ENCODE measurements around the gene C22orf31.
"Not testable (repeated sequence)": the region's sequence is repeated elsewhere in the genome, so short reads cannot be mapped to it uniquely, and the experiment has no call there.

The C22orf31 gene

DNA sequence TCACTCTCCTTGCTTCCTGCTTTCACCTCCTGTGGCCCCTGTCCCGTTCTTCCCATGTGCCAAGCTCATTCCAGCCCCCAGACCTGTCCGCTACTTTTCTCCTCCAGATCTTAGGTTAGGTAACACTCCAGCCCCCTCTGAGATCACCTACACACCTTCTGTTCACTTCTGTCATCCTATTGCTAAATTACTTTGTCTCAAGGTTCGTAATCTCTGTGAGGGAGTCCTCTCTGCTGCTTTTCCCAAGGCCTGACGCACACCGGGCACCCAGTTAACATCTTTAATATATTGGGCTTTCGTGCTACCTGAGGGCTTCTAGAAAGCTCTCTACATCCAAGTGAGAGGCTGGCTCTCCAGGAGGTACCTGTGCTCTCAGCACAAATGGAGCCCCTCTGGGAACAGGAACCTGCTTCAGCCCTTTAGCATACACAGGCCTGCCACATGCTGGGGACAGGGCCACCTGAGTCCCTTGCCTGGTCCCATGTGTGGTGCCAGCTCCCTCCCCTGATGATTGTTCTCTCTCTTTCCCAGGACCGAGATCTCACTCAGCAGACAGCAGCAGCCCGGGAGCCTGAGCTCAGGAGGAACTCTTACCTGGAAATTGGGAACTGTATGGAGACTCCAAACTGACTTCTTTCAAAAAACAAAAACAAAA, 8.5 kb downstream of the C22orf31 start:
- no peak for DNase-seq

DNA sequence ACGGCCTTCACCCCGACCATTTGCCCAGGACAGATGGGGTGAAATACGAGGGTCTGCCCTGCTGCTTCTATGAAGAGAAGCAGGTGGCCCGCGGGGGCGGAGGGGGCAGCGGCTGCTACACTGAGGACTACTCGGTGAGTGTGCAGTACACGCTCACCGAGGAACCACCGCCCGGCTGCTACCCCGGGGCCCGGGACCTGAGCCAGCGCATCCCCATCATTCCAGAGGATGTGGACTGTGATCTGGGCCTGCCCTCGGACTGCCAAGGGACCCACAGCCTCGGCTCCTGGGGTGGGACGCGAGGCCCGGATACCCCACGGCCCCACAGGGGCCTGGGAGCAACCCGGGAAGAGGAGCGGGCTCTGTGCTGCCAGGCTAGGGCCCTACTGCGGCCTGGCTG, 11.2 kb downstream of the C22orf31 start:
- no peak for DNase-seq

DNA sequence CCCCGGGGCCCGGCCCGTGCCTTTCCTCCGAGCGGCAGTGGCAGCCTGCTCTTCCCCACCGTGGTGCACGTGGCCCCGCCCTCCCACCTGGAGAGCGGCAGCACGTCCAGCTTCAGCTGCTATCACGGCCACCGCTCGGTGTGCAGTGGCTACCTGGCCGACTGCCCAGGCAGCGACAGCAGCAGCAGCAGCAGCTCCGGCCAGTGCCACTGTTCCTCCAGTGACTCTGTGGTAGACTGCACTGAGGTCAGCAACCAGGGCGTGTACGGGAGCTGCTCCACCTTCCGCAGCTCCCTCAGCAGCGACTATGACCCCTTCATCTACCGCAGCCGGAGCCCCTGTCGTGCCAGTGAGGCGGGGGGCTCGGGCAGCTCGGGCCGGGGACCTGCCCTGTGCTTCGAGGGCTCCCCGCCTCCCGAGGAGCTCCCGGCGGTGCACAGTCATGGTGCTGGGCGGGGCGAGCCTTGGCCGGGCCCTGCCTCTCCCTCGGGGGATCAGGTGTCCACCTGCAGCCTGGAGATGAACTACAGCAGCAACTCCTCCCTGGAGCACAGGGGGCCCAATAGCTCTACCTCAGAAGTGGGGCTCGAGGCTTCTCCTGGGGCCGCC, 11.9 kb downstream of the C22orf31 start:
- DNase-seq: no peak

DNA sequence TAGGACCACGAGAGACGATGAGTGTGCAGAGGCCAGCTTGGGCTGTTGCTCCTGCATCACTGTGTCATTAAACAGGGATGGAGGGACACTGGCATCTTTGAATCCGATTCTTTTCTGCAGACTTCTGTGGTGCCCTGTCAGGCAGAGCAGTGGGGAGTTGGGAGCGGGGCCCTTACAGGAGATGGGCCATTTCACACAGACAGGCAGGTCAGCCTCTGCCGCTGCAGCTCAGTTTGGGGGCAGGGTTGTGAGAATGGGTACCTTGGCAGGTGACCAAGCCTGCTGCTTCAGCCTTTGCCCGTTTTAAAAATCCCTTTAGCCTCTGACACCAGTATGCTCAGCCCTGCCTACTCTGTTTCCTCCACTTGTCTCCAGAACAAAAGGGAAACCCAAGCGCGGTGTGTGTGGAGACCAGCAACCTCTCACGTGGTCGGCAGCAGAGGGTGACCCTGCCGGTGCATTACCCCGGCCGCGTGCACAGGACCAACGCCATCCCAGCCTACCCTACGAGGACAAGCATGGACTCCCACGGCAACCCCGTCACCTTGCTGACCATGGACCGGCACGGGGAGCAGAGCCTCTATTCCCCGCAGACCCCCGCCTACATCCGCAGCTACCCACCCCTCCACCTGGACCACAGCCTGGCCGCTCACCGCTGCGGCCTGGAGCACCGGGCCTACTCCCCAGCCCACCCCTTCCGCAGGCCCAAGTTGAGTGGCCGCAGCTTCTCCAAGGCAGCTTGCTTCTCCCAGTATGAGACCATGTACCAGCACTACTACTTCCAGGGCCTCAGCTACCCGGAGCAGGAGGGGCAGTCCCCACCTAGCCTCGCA, 12.6 kb downstream of the C22orf31 start:
- no peak for DNase-seq

DNA sequence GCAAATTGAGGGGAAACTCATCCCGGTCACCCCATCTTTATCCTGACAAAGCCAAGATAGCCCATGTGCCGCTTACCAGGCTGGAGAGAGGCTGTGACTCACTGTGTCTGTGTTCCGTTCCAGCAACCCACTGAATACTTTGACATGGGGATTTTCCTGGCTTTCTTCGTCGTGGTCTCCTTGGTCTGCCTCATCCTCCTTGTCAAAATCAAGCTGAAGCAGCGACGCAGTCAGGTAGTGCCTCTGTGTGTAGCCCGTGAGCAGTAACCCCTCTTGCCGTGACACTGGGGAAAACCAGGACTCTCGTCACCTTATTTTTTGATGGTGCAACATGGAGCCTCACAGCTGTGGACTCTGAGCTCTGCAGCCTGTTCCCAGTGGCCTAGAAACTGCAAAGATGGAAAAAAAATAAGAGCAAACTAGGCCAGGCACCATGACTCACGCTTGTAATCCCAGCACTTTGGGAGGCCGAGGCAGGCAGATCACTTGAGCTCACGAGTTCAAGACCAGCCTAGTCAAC, 16.9 kb downstream of the C22orf31 start:
- DNase-seq: no peak

DNA sequence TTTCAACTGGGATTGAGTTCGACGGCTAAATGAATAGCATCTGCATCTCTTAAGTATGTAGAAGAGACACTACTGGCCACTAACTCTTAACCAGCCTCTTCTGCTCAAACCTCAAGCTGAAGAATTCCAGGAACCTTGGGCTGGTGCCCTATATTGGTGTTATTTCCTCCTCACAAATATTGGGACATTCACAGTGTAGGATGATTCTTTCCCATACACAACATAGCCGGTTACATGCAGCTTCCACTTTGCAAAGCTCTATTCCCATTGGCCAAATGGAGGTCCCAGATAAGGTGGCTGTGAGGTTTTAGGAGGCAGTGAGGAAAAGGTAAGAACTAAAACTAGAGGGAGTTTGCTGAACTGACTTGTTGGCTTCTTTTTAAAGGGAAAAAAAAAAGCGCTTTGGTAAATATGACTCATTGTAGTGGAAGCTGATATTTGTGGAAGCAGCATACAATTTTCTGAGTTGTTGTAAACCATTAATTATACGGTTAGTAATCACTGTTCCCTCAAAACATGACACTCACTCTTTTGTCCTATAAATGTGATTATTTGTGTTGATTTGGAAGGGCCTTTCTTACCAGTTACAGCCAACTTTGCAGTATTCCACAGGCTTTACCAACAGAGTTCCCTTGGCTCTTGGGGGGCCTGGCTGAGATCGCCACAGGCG, 17.6 kb downstream of the C22orf31 start:
- no peak for DNase-seq

DNA sequence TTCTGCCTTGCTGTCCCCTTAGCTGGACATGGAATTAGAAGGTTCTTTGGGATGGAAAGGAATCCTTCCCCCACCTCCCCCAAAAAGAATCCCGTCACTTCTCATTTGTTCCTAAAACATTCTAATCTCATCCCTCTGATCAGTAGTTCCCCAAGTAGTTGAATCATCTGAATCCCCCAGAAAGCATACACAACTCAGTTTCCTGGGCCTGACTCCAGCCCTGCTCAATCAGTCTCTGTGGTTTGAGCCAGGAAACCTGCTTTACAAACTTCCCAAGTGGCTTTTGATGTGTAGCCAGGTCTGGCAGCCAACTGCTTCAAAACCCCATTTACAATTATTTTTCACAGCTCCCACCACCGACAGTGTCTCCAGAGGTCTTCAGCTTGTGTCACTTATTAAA, 20.2 kb downstream of the C22orf31 start:
- DNase-seq: no peak

DNA sequence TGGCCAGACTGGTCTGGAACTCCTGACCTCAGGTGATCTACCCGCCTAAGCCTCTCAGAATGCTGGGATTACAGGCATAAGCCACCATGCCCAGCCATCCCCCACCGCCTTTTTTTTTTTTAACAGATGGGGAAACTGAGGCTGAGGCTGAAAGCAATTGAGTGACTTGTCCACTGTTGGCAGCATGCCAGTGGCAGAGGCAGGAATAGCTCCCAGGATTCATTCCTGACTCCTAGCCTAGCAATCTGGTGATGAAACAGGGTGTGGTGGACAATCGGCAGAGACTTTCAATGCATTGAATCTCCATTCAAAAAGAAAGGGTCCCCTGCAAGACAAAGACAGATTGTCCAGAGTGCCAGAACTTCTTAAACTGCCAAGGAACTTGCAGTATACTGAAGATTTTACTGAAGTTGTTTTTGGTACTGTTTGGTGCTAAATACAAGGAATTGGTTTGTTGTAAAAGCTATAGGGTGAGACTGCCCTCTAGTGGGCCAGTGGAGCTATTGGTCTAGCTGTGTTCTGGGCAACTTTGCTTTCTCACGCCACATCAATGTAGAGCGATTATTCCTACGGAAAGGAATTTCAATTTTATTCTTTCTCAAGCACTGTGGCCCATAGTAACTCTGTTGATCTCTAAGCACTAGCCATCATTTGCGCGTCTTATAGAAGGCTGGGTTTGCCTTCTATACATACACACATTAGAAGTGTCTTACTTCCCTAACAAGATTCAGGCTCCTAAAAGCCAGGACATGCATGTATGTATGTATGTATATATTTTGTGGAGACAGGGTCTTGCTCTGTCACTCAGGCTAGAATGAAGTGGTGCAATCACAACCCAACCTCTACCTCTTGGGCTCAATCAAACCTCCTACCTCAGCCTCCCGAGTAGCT, 21.0 kb downstream of the C22orf31 start:
- DNase-seq: peak; percentile 29

DNA sequence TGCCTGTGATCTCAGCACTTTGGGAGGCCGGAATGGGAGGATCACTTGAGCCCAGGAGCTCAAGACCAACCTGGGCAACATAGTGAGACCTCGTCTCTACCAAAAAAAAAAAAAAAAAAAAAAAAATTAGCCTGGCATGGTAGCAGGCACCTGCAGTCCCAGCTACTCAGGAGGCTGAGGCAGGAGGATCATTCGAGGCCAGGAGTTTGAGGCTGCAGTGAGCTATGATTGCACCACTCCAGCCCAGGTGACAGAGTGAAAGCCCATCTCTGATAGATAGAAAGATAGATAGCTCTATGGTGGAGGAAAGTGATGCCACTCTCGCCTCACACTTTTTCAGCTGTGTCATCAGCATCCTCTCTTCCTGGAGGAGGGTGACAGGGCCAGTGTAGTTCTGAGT, 21.9 kb downstream of the C22orf31 start:
- DNase-seq: not testable (repeated sequence)

DNA sequence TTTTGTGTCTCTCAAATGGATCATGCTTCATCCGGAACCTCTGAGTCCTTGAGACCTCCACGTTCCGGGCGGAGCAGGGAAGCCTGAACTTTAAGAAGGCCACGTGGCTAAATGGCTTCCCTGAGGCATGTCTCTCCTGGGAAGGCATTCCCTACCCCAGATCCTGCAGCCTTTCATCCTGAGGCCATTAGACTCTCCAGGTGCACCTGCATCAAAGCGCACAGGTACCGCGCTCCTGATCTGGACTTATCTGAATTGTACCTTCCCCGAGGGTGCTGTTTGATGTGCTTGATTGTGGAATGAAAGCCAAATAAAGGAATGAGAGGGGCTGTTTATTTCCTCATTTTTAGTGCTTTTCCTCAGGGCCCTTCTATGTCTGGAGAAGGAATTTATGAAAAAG, 22.5 kb downstream of the C22orf31 start:
- no peak for DNase-seq

DNA sequence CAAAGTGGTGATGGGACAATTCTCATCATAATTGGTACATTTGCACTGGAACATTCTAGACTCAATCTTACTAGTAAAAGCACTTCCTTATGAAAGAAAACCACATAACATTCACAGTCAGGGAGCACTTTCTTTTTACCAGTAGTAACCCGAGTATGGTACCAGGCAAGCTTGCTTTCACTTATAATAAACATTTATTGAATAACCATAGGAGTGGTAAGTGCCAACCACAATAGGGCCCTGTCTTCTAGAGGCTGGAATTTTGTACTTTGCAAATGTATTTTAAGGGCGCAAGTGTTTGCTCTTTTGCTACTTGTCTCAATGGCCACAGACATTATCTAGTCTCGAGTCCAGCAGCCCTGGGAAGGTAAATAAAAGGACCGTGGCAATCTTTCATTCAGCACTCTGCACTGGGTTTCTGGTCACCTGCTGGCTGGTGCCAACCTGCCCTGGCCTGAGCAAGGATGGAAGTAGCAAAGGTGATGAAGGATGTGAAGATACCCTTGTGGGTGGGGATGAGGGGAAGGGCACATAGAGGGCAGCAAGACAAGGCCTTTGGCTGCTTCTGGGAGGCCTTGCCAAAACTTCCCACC, 24.2 kb downstream of the C22orf31 start:
- no peak for DNase-seq

DNA sequence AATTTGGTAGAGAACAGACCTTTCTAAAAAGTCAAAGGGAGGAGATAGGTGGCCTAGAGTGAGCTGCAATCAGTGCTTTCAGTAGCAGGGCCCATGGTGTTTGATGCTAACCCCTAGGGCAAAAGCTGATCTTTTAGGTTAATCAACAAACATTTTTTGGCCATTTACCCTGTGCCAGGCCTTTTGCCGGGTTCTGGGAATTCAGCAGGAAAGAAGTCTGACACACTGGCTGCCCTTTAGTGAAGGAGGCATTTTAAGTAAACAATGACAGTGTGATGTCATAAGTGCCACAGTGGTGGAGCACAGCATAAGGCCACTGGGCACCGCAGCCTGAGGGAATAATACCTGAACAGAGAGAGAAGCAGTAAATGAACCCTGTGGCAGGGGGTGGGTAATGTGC, 29.0 kb downstream of the C22orf31 start:
- DNase-seq: no peak

DNA sequence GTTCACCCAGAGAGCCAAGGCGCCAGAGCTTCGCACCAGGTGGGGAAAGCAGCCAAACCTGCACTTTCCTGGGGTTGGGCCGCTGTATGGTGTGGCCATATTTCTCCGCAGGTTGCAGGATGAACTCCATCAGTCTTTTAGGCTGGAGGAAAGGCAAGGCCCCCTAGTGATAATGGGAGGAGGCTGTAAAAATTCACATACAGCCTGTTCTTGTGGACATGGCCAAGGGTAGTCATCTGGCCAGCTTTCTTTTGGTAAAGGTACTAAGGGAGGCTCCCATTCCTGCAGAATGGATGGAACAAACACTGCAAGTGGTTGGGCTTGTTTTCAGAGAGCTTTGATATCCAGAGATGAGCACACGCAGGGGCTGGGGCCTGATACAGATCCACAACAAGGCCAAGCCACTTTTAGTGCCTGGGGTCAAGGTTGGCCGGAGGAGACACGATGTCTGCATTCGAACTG, 29.6 kb downstream of the C22orf31 start:
- peak; percentile 36 for DNase-seq

DNA sequence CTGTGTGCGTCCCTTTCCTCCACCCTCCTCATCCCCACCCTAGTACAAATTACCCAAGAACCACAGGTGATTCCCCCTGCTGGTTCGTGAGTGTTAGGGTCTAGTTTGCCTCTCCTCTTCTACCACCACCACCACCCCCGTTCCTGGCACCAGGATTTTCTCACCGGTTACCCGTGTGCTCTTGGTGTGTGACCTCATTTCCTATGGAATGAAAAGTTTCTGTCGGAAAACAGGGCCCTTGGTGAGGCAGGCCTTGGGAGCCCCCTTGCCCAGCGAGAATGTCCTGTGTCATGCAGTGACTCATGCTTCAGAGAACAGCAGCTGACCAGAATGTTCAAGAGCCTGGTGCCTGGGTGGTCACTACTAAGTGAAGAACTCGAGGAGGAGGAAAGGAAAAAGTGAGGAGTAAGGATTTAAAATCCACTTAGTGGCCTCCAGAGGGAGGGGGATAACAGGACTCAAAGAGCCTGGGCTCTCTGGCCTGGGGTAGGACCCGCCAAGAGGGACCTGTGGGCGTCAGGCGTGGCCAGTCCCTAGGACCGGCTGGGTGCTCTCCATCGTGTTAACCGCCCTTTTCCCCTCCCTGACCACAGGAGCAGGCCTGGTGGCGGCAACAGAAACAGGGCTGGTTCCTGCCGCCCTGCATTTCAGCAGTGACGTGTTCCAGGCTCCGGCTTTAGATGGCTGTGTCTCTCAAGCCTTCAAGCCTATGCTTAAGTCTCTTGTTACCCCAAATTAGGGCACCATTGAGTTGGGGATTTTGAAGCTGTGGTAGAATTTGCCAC, 30.2 kb downstream of the C22orf31 start:
- DNase-seq: peak; percentile 61

DNA sequence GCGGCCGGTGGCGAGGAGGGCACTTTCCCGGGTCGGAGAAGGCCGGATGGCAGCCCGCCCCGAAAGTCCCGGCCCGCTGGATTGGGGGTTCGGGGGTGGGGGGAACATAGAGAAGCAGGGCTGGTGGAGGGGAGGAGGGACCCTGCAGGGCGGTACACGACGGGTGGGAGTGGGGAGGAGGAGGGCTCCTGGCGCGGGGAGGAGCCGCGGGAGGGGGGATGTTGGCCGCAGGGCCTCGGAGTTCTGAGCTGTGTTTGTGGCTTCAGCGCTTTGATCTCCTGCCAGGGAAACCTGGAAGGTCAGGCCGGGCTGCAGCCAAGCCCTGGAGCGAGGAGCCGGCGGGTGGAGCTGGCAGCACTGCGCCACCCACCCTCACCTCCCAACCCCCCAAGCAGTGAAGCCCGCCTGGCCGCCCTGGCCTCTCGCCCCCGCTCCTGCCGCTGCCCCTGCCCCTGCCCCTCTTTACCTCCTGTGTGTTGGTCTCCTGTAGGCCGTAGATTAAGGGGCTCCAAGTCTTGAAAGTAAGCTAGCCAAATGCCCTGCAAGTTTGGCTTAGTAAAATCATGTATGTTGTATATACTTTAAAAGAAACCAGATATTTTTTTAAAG, 30.9 kb downstream of the C22orf31 start:
- DNase-seq: peak; percentile 43

DNA sequence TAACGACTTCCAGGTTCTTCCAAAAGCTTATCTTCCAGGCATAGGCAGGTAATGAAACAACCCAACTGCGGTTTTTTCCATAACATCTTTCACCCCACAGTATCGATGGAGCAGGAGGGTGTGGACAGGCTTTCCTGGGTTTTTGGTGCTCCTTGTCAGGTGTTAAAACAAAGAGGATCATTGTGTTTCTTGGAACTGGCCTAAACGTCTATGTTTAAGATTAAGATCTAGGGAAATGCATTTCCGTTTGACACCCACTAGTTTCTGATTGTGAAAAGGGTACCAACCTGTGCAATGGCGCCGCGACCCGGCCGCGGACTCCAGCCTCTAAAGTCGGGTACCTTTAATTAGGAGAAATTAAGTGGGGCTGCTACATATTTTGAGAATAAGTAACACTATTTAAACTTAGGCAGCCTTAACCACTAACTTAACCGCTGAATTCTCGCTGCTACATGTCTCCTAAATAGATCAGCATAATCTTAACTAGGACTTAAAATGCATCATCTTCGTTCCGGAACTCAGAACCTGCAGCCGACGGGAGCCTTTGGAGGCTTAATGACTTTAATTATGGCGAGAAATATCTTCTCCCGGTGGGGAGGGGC, 31.5 kb downstream of the C22orf31 start:
- no peak for DNase-seq

DNA sequence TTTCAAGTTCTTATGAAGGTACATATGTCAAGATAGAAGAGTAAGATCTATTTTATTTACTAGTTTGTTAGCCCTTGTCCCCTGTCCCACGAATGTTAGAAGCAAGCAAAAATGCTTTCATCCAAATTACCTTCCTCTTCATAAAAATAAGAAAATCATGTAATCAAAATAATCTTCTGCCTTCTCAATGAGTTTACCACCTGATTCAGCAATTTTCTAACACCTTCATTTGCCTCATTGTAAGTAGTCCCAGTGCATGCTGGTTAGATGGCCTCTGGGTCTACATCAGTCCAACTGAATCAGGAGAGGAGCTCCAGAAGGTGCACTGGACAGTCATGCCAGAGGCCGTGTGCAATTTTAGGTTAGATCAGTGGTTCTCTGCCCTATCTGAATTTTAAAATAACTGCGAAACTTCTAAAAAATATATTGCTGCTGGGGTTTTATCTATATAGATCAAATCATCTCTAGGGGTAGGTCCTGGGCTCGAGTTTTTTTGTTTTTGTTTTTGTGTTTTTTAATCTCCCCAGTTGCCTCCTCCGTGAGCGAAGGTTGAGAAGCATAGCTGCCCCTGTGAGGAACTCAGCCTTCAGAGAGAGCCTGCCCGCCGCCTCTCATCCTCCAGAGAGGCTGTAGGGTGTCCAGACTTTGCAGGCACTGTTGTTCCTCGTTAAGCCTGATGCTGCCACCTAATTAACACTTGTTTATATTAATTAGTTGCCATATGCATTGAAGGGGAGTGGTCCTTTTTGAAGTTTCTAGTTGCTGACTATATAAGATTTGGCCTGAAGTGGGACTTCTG, 32.2 kb downstream of the C22orf31 start:
- no peak for DNase-seq

DNA sequence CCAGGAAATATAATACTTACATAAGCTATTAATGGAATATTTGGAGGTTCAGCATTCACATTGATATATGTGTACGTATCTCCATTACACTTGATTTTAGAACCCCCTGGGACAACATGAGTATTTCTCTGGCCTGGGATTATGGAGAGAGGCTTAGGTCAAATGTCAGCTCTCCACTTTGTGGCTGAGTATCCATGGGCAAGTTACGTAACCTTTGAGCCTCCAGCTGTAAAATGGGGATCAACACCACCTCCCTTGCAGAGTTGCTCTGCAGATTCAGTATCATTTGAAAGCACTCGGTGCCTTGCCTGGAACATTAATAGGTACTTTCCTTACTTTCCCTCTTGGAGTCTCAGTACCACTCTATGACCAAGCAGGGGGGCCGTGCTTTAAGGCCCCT, 33.2 kb downstream of the C22orf31 start:
- DNase-seq: no peak

DNA sequence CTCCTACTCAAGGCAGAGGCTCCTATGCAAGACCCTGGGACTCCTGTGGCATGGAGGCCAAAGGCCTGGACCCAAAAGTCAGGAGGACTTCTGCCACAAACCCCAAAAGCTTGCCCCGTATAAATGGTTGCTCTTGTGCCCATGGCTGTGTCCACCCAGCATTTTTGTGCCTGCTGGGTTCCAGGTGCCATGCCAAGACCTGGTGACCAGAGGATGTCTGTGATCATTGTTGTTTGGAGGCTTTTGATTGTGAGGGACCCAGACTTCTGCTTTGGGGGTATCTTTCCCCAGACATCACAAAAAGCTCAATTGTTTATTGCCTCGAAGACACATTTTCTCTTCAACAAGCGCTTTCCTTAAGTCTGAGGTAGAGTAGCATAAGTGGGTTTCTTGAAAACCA, 35.1 kb downstream of the C22orf31 start:
- DNase-seq: no peak

Measured in SHP77 treated with DMSO at 0.1 percent for 48 hours (cell line).